NCI-H1048 (cell line): ENCODE results near the gene PDE7B.

ENCODE experiments used
- DNase-seq: peaks from one replicate; lab custom pipeline; 2025; lab: John Stamatoyannopoulos, UW

The PDE7B gene

GRCh38 chr6:135937106-135937505 is 85.6 kb downstream of the PDE7B start:
- DNase-seq: no peak

DNA sequence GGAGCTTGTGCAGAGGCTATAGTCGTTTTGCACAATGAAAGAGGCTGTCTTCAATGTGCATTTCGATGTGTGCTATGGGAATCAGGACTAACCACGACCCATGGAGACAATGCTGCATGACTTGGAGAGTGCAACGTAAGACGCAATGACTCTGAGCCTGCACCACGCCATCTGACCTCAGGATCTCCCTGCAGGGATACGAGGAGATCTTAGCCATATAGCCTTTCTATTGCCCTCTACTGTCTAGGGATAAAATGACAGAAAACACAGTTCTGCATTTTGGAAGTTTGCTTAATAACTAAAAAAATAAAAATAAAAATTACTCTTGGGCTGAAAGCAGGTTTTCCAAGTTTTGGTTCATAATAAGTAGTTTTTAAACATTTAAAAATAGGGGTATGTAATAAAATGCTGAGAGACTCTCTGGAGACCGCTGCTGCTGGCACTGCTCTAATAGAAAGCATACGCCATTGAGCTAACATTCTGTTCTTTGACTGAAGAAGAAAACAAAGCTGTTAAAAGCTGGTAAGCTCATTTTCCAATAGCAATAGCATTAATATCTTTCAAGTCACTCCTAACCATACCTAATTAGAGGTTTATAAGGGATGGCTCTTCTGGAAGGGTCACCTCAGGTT is 87.2 kb downstream of the PDE7B start:
- no peak for DNase-seq

DNA sequence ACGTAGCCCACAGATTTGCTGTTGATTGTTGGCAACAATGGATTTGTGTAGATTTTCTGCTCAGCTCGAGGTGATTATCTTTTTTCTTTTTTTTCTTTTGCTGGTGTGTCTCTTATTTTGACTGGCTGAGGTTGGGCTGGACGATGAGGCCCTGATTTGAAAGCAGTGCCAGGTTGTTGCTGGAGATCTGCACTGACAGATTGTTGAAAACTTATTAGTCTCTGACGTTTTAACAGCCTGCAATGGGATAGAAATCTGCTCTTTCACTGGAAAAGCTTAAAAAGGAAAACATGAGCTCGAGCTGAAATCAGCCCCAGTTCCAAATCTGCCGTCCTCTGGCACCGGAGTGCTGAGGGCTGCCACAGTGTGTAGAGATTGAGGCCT is 87.7 kb downstream of the PDE7B start:
- no peak for DNase-seq

- no peak for DNase-seq
These were observed 89.2 kb downstream of the PDE7B start for GRCh38 chr6:135940616-135941167.

DNA sequence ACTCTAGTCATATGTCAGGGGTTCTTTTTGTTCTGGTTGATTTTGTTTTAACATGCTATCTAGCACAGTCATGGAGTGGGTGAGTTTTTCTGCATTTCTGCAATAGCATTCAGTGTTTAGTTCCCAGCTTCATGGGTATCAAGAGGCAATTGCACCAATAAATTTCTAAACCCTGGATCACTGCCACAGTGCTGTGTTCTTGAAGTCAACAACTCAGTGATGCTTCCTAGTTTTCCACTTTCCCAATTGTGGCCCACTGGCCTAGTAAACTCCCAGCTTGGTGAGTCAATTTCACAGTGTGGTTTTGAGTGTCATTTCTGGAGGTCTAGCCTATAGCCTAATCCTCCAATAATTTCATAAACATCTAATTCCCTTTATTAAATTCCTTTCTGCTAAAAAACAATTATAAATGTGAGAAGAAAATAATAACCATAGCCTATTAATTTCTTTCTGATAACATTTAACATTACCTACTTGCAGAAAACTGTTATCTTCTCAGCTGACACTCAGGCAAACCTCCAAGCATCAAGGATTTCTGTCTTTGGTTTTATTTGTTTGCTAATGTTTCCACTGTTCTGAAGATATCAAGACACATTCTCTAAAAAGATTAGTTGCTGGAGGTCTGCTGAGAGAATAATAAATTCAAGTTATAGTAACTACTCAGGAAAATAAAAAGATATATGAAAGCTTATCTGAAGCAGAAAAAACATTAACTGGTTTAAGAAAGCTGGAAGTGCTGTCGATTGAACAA is 89.9 kb downstream of the PDE7B start:
- no peak for DNase-seq

GRCh38 chr6:135944120-135944519 is 92.6 kb downstream of the PDE7B start:
- DNase-seq: no peak

DNA sequence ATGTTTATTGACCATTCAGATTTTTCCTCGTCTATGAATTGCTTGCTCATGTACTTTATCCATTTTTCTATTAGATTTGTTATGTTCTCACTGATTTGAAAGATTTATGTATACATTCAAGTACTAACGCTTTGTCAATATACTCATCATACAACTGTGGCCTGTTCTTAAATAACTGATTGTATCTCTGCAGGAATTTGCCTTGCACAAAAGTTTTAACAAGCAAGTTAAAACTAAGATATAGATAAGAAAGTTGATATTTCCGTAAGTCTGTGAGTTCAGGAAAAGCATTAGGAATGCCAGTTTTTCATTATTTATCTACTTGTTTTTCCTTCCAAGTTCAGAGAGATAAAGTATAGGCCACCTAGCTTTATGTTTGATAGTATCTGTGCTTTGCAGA is 95.2 kb downstream of the PDE7B start:
- no peak for DNase-seq

DNA sequence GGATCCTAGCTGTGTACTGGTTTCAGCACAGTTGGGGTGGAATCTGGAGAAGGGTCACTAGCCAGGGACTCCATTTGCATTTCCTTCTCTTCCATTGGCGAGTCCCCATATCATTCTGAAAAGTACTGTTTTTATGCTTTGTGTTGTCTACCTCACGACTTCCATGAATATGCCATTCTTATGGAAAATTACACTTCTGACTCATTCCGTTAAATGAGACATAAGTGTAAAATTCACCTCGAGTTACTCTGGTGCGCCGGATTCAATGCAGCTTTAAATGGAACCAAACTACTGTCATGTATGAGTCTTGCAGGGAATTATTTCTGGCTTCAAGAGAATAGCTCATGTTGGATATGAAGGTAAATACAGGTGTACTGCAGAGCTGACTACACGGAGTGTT is 99.2 kb downstream of the PDE7B start:
- DNase-seq: no peak

DNA sequence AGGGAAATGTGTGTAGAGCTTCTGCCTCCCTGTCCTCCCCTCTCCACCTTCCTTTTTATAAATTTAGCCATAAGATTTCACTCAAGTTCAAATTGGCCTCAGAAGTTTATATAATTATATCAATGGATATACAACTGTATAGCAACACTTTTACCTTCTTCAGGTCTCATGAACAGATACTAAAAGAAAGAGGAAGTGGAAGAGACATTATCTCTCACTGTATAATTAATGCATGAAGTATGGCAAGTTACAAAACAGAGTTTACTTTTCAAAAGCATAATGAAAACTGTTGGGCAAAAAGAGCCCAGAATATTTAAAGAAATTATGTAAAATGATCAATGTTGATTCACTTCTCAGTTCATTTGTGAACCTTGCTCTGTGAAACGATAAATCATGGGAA is 99.7 kb downstream of the PDE7B start:
- no peak for DNase-seq

GRCh38 chr6:135953818-135954217 is 102.3 kb downstream of the PDE7B start:
- DNase-seq: no peak

DNA sequence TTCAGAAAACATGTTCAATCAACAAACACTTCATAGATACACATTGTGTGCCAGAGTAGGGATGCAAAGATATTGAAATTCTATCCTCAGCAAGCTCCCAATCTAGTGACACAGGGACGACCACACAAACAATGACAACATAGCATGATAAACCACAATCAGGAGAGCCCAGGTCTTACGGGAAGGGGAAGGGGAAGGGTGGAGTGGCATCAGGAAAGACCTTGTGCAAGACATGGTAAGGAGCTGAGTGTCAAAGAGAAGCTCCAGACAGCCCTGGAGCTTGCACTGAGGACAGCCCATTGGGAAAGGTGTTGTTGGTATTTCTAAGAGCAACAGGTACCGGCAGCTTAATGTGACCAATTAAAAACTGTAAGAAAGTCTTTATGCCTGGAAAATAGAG is 103.6 kb downstream of the PDE7B start:
- no peak for DNase-seq

- no peak for DNase-seq
These were observed 111.2 kb downstream of the PDE7B start for GRCh38 chr6:135962731-135963130.

- DNase-seq: no peak
These were observed 119.2 kb downstream of the PDE7B start for GRCh38 chr6:135970750-135971149.

GRCh38 chr6:135971351-135971750 is 119.8 kb downstream of the PDE7B start:
- no peak for DNase-seq

GRCh38 chr6:135972150-135972549 is 120.6 kb downstream of the PDE7B start:
- no peak for DNase-seq

DNA sequence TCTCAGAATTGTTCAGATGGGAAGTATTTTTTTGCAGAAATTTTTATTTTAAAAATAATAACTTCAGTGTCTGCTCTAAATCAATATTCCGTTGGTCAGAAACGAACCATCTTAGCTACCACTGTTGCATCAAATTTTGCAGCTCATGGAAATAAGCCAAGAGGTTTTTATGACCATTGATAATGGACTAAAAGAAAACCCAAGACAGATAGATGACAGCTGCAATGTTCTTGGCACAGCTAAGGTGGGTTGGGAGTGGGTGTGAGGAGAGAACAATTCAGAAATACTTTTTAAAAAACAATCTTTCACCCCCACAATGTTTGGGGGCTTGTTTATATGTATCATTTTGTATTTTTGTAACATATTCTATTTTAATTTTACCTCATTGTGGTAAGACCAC is 121.1 kb downstream of the PDE7B start:
- no peak for DNase-seq

DNA sequence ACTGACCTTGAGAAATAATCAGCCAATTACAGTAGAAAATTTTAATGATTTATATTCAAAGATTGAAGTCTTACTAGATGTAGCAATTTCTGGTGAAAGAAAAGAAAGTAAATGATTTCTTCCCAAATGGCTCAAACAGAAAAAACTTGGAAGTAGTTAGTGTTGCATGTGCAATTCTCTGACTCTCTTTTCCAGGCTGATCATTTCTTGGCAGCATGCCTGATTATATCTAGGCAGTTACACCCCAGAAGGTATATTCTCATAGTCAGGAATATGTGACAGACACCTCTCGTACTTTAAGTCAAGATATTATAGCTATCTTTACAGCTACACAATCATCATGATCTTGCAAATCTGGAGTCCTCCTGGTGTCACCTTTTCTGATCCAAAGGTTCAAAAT is 122.9 kb downstream of the PDE7B start:
- no peak for DNase-seq

- DNase-seq: no peak
These were observed 125.1 kb downstream of the PDE7B start for GRCh38 chr6:135976585-135976984.

DNA sequence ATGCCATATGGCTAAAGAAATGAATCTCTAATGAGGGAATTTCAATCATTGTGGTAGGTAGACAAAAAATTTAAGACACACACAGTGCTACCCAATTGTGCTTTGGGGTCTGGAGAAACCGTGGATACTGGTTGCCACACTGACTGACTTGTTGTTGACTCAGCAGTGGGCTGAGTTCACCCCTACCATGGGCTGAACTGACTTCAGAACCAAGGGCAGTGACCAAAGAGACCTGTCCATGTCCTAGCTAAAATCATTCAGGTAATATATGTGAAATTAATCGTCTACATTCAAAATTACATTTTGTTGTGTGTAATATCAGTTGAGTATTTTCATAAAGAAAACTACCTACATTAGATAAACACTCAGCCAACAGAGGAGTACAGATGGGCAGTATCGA is 131.6 kb downstream of the PDE7B start:
- DNase-seq: no peak

DNA sequence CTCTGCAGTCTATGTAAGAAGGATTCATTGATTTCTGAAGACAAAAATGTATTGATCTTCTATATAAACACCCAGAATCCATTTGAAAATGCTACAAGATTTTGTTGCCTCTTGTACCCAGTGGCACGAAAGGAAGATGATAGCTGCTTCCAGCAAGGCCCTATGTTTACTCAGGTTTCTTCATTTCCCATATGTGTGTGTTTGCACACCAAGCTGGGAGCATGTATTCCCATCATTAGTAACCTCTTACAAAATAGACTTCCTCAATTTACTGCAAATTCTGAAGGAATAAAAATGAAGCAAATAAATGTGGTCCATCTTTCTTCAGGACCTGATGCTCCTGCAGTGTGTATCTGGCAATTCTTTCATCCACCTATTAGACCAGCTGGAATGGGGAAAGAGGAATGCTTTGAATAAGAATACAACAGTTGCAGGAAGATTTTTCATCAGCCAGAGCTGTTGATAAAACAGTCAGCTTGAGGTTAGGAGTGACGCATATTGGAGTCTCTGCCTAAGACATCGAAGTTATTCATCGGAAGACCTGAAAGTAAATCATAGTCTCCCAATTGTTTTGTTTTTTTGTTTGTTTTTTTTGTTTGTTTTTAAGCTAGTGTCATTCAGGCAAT is 132.3 kb downstream of the PDE7B start:
- DNase-seq: no peak

- DNase-seq: no peak
These were observed 134.0 kb downstream of the PDE7B start for GRCh38 chr6:135985471-135985870.

- DNase-seq: no peak
These were observed 135.7 kb downstream of the PDE7B start for GRCh38 chr6:135987226-135987625.

GRCh38 chr6:135990439-135990838 is 138.9 kb downstream of the PDE7B start:
- no peak for DNase-seq
